Brain pericyte (primary cell): ENCODE results near the gene ASCC1.

Experiments used
- DNase-seq: peaks from one replicate; pipeline ENCODE4 v3.0.0-alpha.2; 2012; ENCODE audit warnings: low read depth, low spot score

ASCC1 gene

GRCh38 chr10:72048450-72049124, 167.5 kb downstream of the ASCC1 start:
- DNase-seq: peak; percentile 85
